Liver (tissue), 9 donors: Measurements from ENCODE around the gene CRYBA2. TPM values are rescaled to one million over a fixed set of nuclear protein-coding genes. Genes with fewer than 3 reads are reported as not detected.

Source experiments
- DNase-seq: peaks from one replicate; pipeline ENCODE4 v3.0.0-alpha.2; 2017; ENCODE audit warnings: low spot score
- H3K27ac ChIP-seq, 2 donors: one replicate each; pipeline ENCODE4 v1.7.0; 2013; ENCODE audit warnings: inconsistent platforms in 2 of 2, low read length in 2 of 2, control low read depth in 1 of 2, low read depth in 1 of 2, mild to moderate bottlenecking in 1 of 2
- H3K27me3 ChIP-seq, 4 donors: one replicate each; pipeline versions ENCODE4 v1.6.1 to v1.7.0; 2013; ENCODE audit warnings: low read length in 3 of 4, inconsistent platforms in 1 of 4, mild to moderate bottlenecking in 1 of 4, moderate library complexity in 1 of 4; ENCODE audit not compliant: control insufficient read depth in 4 of 4, insufficient read depth in 4 of 4
- H3K36me3 ChIP-seq, 4 donors: one replicate each; pipeline versions ENCODE4 v1.6.1 to v1.7.0; 2013; ENCODE audit warnings: low read length in 3 of 4, mild to moderate bottlenecking in 3 of 4, low read depth in 1 of 4, moderate library complexity in 1 of 4; ENCODE audit not compliant: control insufficient read depth in 4 of 4, insufficient read depth in 3 of 4
- H3K4me1 ChIP-seq, 4 donors: one replicate each; pipeline versions ENCODE4 v1.6.1 to v1.7.0; 2013; ENCODE audit warnings: low read length in 3 of 4, mild to moderate bottlenecking in 3 of 4, moderate library complexity in 1 of 4; ENCODE audit not compliant: control insufficient read depth in 4 of 4, insufficient read depth in 4 of 4
- H3K4me3 ChIP-seq, 3 donors: one replicate each; pipeline versions ENCODE4 v1.6.1 to v1.7.0; 2013; ENCODE audit warnings: low read length in 3 of 3, control low read depth in 1 of 3, low read depth in 1 of 3, mild to moderate bottlenecking in 1 of 3
- H3K9ac ChIP-seq, 2 donors: one replicate each; pipeline ENCODE4 v1.7.0; 2013; ENCODE audit warnings: low read length in 2 of 2, mild to moderate bottlenecking in 2 of 2, moderate library complexity in 2 of 2, control low read depth in 1 of 2, low read depth in 1 of 2
- H3K9me3 ChIP-seq, 4 donors: one replicate each; pipeline versions ENCODE4 v1.6.1 to v1.7.0; 2013; ENCODE audit warnings: low read length in 3 of 4; ENCODE audit not compliant: control insufficient read depth in 4 of 4
- ATF3 ChIP-seq: IDR thresholded peaks from 2 replicates; pipeline ENCODE4 v1.6.1; 2016; ENCODE audit warnings: antibody characterized with exemption
- CTCF ChIP-seq: fragments of 150-350 bp; IDR thresholded peaks from 2 replicates; pipeline ENCODE4 v1.5.1; 2017; ENCODE audit warnings: improper control_type of control experiment, low read depth, low read length; ENCODE audit not compliant: missing input control
- EGR1 ChIP-seq, 2 donors: IDR thresholded peaks; 2 replicates each; pipeline ENCODE4 v1.6.1; 2016 to 2018; ENCODE audit warnings: antibody characterized with exemption in 2 of 2, low read depth in 2 of 2
- FOXA1 ChIP-seq: IDR thresholded peaks from 2 replicates; pipeline ENCODE4 v1.6.1; 2016; ENCODE audit warnings: antibody characterized with exemption
- FOXA2 ChIP-seq: IDR thresholded peaks from 2 replicates; pipeline ENCODE4 v1.6.1; 2016; ENCODE audit warnings: antibody characterized with exemption
- GABPA ChIP-seq, 2 donors: IDR thresholded peaks in 1 of 2; conservative IDR thresholded peaks in 1 of 2; 2 replicates each; pipeline ENCODE4 v1.6.1; 2016; ENCODE audit warnings: antibody characterized with exemption in 2 of 2, mild to moderate bottlenecking in 1 of 2, moderate library complexity in 1 of 2
- HNF4A ChIP-seq, 2 donors: conservative IDR thresholded peaks; 2 replicates each; pipeline ENCODE4 v1.6.1; 2016; ENCODE audit warnings: antibody characterized with exemption in 2 of 2, mild to moderate bottlenecking in 2 of 2
- HNF4G ChIP-seq: IDR thresholded peaks from 2 replicates; pipeline ENCODE4 v1.6.1; 2016; ENCODE audit warnings: antibody characterized with exemption
- JUND ChIP-seq, 2 donors: IDR thresholded peaks; 2 replicates each; pipeline ENCODE4 v1.6.1; 2016; ENCODE audit warnings: antibody characterized with exemption in 2 of 2
- MAX ChIP-seq: IDR thresholded peaks from 2 replicates; pipeline ENCODE4 v1.6.1; 2016; ENCODE audit warnings: antibody characterized with exemption
- NR2F2 ChIP-seq: IDR thresholded peaks from 2 replicates; pipeline ENCODE4 v1.6.1; 2016; ENCODE audit warnings: antibody characterized with exemption
- RAD21 ChIP-seq, 2 donors: IDR thresholded peaks; 2 replicates each; pipeline ENCODE4 v1.6.1; 2016; ENCODE audit warnings: antibody characterized with exemption in 2 of 2, mild to moderate bottlenecking in 2 of 2
- REST ChIP-seq: IDR thresholded peaks from 2 replicates; pipeline ENCODE4 v1.6.1; 2016; ENCODE audit warnings: antibody characterized with exemption, mild to moderate bottlenecking
- RXRA ChIP-seq, 2 donors: IDR thresholded peaks; 2 replicates each; pipeline ENCODE4 v1.6.1; 2017 to 2018; ENCODE audit warnings: antibody characterized with exemption in 2 of 2, mild to moderate bottlenecking in 1 of 2
- SP1 ChIP-seq: IDR thresholded peaks from 2 replicates; pipeline ENCODE4 v1.6.1; 2018; ENCODE audit warnings: antibody characterized with exemption, mild to moderate bottlenecking
- TAF1 ChIP-seq: conservative IDR thresholded peaks from 2 replicates; pipeline ENCODE4 v1.6.1; 2016; ENCODE audit warnings: antibody characterized with exemption, mild to moderate bottlenecking
- YY1 ChIP-seq: IDR thresholded peaks from 2 replicates; pipeline ENCODE4 v1.6.1; 2016; ENCODE audit warnings: antibody characterized with exemption, mild to moderate bottlenecking
- WGBS: extraction: QIAGEN DNeasy Blood & Tissue Kit; methylation state at CpG from one replicate; pipeline ENCODE4 v1.1.7; 2013; 5-methylcytosine and 5-hydroxymethylcytosine counted together
- polyA plus RNA-seq, 2 donors: library from polyadenylated mRNA; stranded (reverse) in 1 of 2; unstranded in 1 of 2; fragments of 200-250 nt in 1 of 2; fragments of >200 nt in 1 of 2; fragmentation: Nextera tagmentation in 1 of 2; extraction: Ambion mirVana in 1 of 2; gene quantifications; one replicate each; pipeline versions ENCODE4 v1.2.1 to v1.2.3, GENCODE V29; 2013 to 2015
- total RNA-seq, 2 donors: library from RNA; depleted of rRNA; stranded (reverse); fragments of >200 nt; gene quantifications; one replicate each; pipeline ENCODE4 v1.2.3, GENCODE V29; 2014
- donor health status: healthy.
- donor health status: healthy.
- donor health status: healthy.
- donor health status: healthy.
- donor health status: healthy.

The CRYBA2 gene
- total and polyA plus RNA-seq, 4 donors, result not detected

GRCh38 chr2:218982586-218983262, 10.5 kb downstream of the CRYBA2 start:
- H3K4me3 ChIP-seq, result no peak overlapping the region
- H3K27me3 ChIP-seq, result peaks cover 7 to 23% (median 13%) of the 10 kb centered on the region in 4 donors
- no peaks in the 10 kb centered on the region for H3K36me3 ChIP-seq
- TF ChIP-seq NR2F2, result no peak
- no peak for TF ChIP-seq RXRA (IDR thresholded peaks at IDR 0.05)
- no peak for TF ChIP-seq CTCF
- no peak for TF ChIP-seq YY1
- TF ChIP-seq SP1, result no peak
- no peak for TF ChIP-seq HNF4G
- no peak for TF ChIP-seq FOXA1
- no peak for TF ChIP-seq MAX
- TF ChIP-seq JUND (IDR thresholded peaks at IDR 0.05), result no peak
- no peak for TF ChIP-seq ATF3
- no peak for TF ChIP-seq FOXA2
- TF ChIP-seq GABPA (IDR thresholded peaks at IDR 0.05 in 1 of 2, conservative IDR thresholded peaks at IDR 0.05 in 1 of 2), result no peak
- H3K4me1 ChIP-seq, result peaks cover 5 to 30% (median 16%) of the 10 kb centered on the region in 4 donors
- no peak overlapping the region for H3K27ac ChIP-seq
- no peaks in the 10 kb centered on the region for H3K9me3 ChIP-seq
- no peak for DNase-seq
- H3K9ac ChIP-seq, result no peak overlapping the region
- 11% methylated on average over 28 of the region's 28 CpGs for WGBS

GRCh38 chr2:218981881-218982585, 11.2 kb downstream of the CRYBA2 start:
- no peak for DNase-seq
- Histone ChIP-seq H3K4me1 (peaks cover 5 to 30% (median 16%) of the 10 kb centered on the region in 4 donors), H3K27ac (no peak overlapping the region), H3K36me3 (no peaks in the 10 kb centered on the region), H3K4me3 (peak overlapping the region in 1 of 3 donors; percentile 32), H3K27me3 (peaks cover 7 to 21% (median 14%) of the 10 kb centered on the region in 4 donors), H3K9ac (no peak overlapping the region), H3K9me3 (no peaks in the 10 kb centered on the region)
- TF ChIP-seq HNF4A (conservative IDR thresholded peaks at IDR 0.05) (no peak), TAF1 (no peak), SP1 (no peak), REST (no peak), FOXA1 (no peak), GABPA (IDR thresholded peaks at IDR 0.05 in 1 of 2, conservative IDR thresholded peaks at IDR 0.05 in 1 of 2) (no peak), NR2F2 (no peak), RXRA (IDR thresholded peaks at IDR 0.05) (no peak), RAD21 (IDR thresholded peaks at IDR 0.05) (no peak), ATF3 (no peak), FOXA2 (no peak), EGR1 (IDR thresholded peaks at IDR 0.05; ENCODE audit: low read depth in 2 of 2) (no peak)
- 1% methylated on average over 69 of the region's 69 CpGs for WGBS
